HG03064 (cell line): Measurements from ENCODE around the gene USP15.
"Not testable (repeated sequence)": the region's sequence is repeated elsewhere in the genome, so short reads cannot be mapped to it uniquely, and the experiment has no call there.

ENCODE experiments used
- ATAC-seq: cut with Tn5 transposase; IDR thresholded peaks from one replicate; pipeline ENCODE4 v1.9.1; 2021; ENCODE audit warnings: low read depth; ENCODE audit not compliant: unreplicated experiment

Gene USP15

DNA sequence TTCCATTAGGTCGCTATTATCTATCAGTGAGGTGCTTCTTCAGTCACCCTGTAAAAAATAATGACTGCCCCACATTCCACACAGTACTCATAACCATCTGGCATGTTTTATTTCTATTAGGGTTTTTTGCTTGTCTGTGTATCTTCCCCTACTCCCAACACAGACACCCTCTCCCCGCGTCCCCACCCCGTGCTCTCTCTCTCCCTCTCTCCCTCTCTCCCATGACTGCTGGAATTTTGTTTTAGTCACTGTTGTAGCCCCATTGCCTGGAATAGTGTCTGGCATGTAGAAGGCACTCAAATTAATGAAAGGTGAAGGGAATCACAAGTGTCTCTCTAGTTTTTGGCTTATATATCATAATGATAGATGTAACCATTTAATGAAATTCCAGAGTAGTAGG is 103.3 kb downstream of the USP15 start:
- ATAC-seq = no peak

DNA sequence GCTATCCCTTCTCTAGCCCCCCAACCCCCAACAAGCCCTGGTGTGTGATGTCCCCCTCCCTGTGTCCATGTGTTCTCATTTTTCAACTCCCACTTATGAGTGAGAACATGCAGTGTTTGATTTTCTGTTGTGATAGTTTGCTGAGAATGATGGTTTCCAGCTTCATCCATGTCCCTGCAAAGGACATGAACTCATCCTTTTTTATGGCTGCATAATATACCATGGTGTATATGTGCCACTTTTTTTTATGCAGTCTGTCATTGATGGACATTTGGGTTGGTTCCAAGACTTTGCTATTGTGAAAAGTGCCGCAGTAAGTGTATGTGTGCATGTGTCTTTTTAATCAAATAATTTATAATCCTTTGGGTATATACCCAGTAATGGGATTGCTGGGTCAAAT is 104.5 kb downstream of the USP15 start:
- ATAC-seq = not testable (repeated sequence)

DNA sequence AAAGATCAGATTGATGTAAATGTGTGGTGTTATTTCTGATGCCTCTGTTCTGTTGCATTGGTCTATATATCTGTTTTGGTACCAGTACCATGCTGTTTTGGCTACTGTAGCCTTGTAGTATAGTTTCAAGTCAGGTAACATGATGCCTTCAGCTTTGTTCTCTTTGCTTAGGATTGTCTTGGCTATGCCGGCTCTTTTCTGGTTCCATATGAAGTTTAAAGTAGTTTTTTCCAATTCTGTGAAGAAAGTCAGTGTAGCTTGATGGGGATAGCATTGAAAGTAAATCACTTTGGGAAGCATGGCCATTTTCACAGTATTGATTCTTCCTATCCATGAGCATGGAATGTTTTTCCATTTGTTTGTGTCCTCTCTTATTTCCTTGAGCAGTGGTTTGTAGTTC is 105.6 kb downstream of the USP15 start:
- ATAC-seq = not testable (repeated sequence)

- ATAC-seq = not testable (repeated sequence)
Observed at GRCh38 chr12:62368430-62369223, 108.4 kb downstream of the USP15 start.

GRCh38 chr12:62370189-62370588 is 110.0 kb downstream of the USP15 start:
- no peak for ATAC-seq

- ATAC-seq = no peak
Observed at GRCh38 chr12:62371661-62372060, 111.5 kb downstream of the USP15 start.

GRCh38 chr12:62372134-62372533 is 111.9 kb downstream of the USP15 start:
- no peak for ATAC-seq

- no peak for ATAC-seq
Observed at GRCh38 chr12:62372825-62373224, 112.6 kb downstream of the USP15 start.

DNA sequence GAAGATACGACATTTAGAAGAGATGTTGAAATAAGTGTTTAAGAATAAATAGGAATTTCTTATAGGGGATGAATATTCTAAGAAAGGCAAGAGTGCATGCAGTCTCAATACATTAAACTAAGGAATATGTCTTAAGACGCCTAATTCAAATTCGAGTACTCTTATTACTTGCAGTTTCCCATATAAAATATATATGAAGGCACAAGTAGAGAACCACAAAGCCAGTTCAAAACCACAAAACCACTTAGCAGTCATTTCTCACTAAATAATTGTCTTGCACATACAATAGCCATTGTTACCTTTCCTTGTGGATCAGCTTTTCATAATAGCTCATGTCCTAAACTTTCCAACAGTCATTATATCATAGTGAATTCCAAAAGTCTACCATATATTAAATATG is 115.4 kb downstream of the USP15 start:
- ATAC-seq = no peak

DNA sequence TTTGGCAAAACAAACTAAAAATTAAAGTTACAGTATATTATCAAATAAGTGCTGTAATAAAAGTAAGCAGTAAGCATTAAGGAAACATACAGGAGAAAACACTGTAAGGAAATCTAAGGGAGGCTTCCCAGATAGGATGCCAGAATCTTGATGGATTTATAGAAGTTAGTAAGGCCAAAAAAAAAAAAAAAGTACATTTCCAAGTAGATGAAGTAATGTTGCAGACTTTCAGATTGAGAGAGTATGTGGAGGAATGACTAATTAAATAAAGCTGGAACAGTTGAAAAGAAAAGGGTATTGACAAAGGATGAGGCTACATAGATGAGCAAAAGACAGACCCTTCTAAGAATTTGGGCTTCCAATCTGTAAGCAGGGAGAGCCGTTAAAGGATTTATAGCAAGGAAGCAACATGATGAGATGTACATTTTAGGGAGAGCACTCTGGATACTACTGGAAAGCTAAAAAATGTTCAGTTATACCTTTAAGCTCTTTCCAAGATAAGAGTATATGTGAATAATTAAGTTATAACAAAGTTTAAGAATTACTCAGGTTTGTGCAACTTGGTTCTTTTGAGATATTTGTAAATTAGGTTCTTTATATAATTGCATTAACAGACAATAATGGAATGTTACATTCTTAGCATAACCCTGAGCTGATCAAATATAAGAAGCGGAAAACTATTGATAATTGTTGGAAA is 119.0 kb downstream of the USP15 start:
- ATAC-seq = no peak

DNA sequence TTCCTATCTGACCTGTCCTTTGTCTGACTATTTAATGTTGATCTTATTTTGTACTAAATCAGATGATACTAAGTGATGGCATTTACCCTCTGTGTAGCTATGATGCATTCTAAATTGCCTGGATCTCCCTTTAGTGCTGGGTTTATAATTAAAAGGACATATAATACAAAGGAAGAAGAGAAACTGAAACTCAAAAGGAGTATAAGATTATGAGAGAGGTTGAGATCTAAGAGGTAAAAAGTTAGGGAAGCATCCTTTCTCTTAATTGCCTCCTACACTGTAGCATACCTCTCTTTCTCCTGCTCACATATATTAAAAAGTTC is 119.5 kb downstream of the USP15 start:
- ATAC-seq = no peak

GRCh38 chr12:62382526-62382925 is 122.3 kb downstream of the USP15 start:
- ATAC-seq = no peak

- no peak for ATAC-seq
Observed at GRCh38 chr12:62396750-62397149, 136.5 kb downstream of the USP15 start.

GRCh38 chr12:62400135-62400534 is 139.9 kb downstream of the USP15 start:
- no peak for ATAC-seq

DNA sequence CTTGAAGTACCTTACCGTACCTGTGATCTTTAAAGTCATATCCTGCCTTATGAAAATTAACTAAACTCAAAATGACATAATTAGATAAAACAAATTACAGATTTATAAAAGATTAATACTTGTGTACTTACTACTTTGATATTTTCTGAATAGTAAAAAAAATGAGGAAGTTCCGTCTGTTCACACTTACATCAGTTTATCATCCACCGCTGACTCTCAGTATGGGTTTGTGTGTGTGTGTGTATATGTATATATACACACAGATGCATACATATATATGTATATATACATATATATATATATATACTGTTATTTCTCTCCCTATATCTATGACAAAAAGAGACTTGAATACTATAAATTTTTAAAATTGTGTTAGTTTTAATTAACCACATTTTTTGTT is 141.4 kb downstream of the USP15 start:
- ATAC-seq = no peak

DNA sequence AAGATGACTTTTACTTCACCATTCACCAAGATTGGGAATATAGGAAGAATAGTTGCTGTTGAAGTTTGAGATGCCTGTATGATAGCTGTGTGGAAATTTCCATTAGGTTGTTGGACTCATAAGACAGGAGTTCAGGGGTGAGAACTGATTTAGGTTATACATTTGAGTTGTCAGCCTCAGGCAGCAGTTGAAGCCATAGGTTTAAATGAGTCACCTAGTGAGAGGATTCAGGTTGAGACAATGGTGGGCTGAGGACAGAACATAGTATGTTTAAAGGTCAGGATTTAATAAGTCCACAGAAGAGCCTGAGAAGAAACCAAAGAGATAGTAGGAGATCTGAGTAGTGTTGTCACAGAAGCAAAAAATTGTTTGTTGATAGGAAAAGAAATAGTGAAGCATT is 142.8 kb downstream of the USP15 start:
- ATAC-seq = no peak

DNA sequence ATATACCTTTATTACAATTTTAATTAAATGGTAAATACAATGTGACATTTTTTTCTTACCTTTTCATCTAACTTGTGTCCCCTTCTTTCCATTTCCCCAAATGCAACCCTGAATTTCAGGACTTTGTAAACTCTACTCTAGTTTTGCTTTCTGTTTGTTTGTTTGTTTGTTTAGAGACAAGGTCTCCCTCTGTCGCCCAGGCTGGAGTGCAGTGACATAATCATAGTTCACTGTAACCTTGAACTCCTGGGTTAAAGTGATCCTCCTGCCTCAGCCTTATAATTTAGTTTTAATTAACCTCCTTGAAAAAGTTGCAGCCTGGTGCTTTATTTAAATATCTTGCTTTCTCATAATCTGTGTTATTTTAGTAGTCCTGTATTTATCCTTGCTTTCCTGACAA is 147.4 kb downstream of the USP15 start:
- no peak for ATAC-seq

- ATAC-seq = no peak
Observed at GRCh38 chr12:62409068-62409467, 148.9 kb downstream of the USP15 start.

DNA sequence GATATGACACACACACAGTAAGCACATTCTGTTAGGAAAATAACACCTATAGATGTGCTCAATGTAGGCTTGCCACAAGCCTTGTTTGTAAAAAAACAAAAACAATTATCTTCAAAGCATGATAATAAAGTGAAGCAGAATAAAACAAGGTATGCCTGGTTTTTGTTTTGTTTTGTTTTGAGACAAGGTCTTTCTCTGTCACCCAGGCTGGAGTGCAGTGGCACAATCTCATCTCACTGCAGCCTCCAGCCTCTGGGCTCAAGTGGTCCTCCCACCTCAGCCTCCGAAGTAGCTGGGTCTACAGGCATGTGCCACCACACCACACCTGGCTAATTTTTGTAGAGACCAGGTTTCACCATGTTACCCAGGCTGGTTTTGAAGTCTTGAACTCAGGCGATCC is 154.0 kb downstream of the USP15 start:
- ATAC-seq = no peak

DNA sequence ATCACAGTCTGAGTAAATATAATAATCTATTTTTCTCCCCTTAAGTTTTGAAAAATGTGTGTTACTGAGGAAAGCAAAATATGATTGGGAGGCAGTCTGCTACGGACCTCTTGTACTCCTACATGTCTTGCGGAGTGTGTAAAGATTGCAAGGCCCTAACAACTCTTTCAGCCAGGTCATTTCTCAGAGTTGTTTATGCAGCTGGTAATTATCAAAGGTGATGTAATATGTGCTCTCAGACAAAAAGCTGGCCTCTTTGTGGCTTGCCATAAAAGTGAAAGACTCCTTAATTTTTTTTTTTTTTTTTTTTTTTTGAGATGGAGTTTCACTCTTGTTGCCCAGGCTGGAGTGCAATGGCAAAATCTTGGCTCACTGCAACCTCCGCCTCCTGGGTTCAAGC is 165.9 kb downstream of the USP15 start:
- ATAC-seq = no peak

DNA sequence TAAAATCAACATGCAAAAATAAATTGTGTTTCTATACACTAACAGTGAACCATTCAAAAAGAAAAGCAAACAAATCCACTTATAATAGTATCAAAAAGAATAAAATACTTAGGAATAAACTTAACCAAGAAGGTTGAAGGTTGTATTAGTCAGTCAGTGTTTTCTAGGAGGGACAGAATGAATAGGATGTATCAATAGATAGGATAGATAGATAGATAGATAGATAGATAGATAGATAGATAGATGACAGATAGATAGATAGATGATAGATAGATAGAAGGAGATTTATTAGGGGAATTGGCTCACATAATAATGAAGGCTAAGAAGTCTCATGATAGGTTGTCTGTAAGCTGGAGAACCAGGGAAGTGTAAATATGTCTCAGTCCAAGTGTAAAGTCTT is 169.3 kb downstream of the USP15 start:
- no peak for ATAC-seq
